Left renal pelvis (tissue), 4 donors: ENCODE results near the gene MED9. TPM values are rescaled to one million over a fixed set of nuclear protein-coding genes. Genes with fewer than 3 reads are reported as not detected.

ENCODE experiments used
- DNase-seq, 4 donors: peaks; one replicate each; pipeline ENCODE4 v3.0.0-alpha.2; 2013; ENCODE audit warnings: low read depth in 4 of 4, low spot score in 3 of 4
- polyA plus RNA-seq, 4 donors: library from polyadenylated mRNA; unstranded; fragments of 120-200 nt; gene quantifications; one replicate each; pipeline ENCODE4 v1.2.1, GENCODE V29; 2013; ENCODE audit not compliant: insufficient read length in 4 of 4

MED9 gene
- polyA plus RNA-seq, 4 donors = 13.0 to 23.8 (median 20.8) TPM

DNA sequence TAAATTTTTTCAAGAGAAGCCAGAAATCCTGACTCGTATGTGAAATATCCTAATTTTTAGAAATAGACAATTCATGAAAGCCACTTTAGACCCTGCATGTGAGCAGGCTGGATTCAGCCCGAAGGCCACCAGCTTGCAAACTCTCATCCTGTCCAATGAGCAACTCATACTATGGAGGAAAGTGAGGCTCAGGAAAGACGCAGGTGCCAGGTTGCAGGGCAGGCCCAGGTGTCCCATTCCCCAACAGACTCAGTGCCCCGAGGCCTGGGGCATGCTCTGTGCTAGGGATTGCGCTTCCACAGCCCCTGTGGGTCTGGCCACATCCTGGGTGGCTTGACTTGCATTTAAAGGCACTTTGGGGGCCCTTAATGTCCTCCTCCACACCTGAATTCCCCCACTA is 36.1 kb downstream of the MED9 start:
- no peak for DNase-seq

DNA sequence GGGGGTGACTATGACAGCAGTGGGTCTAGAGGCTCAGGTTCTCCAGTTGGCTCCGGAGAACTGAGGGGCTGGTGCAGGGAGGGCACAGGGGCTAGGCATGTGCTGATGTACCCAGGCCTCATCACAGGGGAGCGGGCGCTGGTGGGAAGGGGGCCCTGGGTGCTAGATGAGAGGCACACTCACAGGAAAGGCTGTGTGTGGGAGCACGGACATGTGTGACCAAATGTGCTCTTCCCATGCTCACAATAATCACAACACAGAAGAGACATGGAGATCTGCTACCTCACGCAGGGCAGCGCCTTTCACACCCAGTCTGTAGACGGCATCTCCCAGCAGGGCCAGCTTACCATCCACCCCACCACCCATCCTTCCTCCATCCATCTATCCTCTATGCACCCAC is 36.8 kb downstream of the MED9 start:
- no peak for DNase-seq

DNA sequence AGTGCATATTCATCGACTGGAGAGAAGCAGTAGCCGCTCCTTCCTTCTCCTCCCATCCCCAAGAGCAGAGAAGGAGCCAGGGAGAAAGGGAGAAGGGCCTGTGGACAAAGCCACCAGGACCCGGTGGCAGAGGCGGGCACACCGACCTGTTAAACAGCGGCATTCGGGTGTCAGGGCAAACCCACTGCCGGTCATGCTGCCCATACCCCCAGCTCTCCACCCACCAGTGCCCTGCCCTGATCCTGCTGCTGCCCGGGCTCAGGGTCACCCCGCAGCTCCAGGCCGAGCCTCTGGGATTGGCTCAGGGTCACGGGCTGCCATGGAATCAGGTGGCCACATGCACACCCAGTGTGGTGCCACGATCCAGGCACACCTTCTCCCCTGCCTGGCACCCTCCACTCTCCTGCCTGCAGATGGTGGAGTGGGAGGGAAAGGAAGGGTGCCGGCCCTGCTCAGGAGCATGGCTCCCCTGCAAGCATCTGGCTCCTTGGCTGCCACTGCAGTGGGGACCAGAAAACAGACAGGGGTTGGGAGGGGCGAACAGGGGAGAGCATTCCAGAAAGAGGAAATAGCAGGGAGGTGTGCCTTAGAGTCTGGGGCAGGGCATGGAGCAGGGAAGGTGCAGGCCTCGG is 37.7 kb downstream of the MED9 start:
- DNase-seq = no peak

DNA sequence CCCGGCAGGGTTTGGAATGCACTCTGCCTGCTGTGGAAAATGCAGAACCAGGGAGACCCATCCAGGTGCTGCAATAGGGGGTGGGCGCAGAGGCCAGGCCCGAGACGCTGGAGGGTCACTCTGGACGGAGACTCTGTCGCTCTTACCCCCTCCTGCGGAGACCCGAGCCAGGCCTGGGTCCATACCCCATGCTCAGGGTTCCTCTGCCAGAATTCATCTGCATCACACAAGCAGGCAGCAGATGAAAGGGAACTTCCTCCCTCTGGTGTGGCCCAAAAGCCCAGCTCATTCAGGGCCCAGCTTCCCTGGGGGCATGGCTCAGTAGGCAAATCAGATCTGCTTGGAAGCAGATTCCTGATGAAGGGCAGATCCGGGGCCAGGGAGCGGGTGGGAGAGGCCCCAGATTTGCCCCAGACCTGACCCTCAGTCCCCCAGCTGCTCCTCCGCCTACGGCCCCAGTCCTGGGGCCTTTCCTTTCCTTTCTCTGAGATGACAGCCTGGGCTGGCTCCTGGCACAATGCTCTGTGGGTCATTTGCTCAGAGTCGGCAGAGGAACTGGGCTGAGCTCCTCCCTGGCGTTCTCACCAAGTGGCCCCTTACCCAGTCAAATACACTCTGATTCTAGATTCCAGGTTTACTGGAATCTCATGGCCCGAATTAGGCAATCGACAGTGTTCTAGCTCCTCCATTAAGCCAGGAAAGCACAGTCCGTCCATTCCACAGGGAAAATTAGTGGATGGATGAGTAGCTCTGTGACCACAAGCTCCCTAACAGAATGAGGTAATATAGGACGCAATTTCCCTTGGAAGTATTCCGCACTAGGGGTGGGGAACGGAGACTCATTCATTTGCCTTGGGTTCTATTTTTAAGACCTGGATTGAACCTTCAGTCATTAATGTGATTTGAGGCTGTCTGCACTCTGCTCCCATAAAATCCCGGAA is 38.5 kb downstream of the MED9 start:
- DNase-seq = no peak

GRCh38 chr17:17515934-17516930 is 39.4 kb downstream of the MED9 start:
- DNase-seq = no peak

GRCh38 chr17:17516941-17517720 is 40.3 kb downstream of the MED9 start:
- no peak for DNase-seq

DNA sequence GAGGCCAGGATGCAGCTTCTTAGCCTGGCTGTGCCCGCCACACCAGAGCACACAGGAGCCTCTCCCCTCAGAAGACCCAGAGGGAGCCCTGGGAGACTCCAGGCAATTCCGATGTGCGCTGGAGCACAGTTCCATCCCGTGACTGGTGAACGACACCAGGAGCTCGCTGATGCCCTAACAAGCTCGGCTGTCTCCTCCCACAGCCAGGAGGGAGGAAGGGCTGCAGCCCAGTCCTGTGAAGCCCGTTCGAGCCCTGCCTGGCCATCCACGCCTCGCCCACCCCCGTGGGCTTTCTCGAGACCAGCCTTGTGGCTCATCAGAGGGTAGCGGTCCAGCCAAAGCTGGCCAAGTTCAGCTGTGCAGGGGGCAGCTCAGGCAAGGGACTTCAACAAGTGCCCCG is 41.2 kb downstream of the MED9 start:
- peak in 1 of 4 donors; percentile 21 for DNase-seq

GRCh38 chr17:17518951-17519350 is 42.2 kb downstream of the MED9 start:
- no peak for DNase-seq

GRCh38 chr17:17519886-17520285 is 43.1 kb downstream of the MED9 start:
- no peak for DNase-seq

DNA sequence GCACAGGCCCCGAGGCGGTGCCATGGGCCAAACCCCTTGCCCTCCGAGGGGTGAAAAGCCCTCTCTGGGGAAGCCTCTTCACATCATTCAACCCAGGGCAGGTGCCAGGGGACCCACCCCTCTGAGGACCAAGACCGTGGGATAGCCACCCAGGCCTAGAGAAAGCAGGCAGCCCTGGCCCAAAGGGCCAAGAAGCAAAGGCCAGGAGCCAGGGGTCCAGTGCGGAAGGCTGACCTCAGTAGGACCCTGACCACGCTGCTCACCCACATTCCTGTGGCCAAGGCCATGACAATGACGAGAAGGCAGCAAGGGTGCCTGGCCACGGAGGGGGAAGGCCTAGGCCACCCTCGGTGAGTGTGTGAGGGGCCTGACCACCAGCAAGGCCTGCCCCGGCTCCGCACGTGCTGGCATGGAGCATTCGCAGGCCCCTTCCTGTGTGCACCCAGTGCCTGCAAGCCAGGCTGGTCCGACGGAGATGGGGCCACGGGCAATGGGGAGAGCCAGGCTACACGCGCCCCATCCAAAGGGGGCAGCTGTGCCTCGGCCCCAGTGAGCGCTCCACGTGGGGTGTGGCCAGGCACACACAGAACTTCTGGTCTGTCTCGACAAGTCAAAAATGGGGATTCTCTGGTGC is 43.9 kb downstream of the MED9 start:
- no peak for DNase-seq

- no peak for DNase-seq
Observed at GRCh38 chr17:17523001-17523730, 46.4 kb downstream of the MED9 start.

GRCh38 chr17:17523731-17524490 is 47.1 kb downstream of the MED9 start:
- DNase-seq = no peak

- DNase-seq = no peak
Observed at GRCh38 chr17:17525311-17525710, 48.5 kb downstream of the MED9 start.

- DNase-seq = no peak
Observed at GRCh38 chr17:17525956-17526355, 49.2 kb downstream of the MED9 start.

DNA sequence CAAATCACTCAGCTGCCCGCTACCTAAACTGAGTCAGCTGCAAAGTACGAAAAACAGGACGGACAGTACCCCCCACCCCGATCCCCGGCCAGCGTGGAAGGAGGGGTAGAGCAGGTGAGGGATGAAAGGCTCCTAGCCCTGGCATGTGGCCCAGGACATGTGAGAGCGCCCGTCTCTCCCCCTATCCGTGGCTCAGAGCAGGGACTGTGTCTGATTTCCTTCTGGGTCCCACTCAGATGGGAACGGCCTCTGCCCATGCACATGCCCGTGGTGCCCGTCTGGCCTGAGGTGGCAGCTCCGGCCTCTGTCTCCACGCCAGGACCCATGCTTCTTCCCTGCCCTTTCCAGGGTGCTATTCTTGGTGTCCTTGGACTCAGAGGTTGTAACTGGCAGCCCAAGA is 49.6 kb downstream of the MED9 start:
- DNase-seq = no peak

DNA sequence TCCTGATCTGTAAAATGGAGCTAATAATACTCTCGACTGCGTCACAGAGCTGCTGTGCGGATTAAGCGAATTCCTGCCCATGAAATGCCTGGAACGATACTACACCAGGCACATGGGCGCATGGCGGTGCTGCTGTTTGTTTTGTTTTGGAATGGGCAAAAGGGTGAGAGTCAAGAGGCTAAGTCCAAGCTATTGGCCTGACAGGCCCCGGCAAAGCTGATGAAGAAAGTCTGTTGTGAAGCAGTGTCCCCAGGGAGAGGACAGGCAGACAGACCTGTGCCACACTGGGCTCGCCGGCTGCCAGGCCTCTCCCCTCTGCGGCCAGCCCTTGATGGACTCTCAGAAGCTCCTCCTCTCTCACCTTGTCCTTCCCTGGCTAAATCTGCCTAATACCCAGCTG is 50.7 kb downstream of the MED9 start:
- no peak for DNase-seq

GRCh38 chr17:17527956-17528500 is 51.2 kb downstream of the MED9 start:
- no peak for DNase-seq
